SHP77 treated with DMSO at 0.1 percent for 48 hours (cell line): Measurements from ENCODE around the gene SLC49A3.

ENCODE experiments used
- DNase-seq: peaks from one replicate; lab custom pipeline; 2025; lab: John Stamatoyannopoulos, UW

Gene SLC49A3

DNA sequence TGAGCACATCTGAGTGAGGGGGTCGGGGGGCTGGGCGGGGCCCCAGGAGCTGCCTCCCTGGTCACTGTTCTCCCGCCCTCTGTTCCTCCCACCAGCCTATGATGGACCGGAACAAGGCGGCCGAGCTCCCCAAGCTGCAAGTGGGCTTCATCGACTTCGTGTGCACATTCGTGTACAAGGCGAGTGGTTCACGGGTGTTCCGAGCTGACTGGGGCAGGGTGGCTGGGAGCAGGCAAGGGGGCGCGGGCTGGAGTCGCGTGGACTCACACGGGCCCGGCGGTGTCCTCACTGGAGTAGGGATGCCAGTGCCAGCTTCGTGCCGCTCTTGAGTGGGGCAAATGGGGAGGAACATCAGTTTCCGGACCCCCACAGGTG is 22.5 kb downstream of the SLC49A3 start:
- no peak for DNase-seq

DNA sequence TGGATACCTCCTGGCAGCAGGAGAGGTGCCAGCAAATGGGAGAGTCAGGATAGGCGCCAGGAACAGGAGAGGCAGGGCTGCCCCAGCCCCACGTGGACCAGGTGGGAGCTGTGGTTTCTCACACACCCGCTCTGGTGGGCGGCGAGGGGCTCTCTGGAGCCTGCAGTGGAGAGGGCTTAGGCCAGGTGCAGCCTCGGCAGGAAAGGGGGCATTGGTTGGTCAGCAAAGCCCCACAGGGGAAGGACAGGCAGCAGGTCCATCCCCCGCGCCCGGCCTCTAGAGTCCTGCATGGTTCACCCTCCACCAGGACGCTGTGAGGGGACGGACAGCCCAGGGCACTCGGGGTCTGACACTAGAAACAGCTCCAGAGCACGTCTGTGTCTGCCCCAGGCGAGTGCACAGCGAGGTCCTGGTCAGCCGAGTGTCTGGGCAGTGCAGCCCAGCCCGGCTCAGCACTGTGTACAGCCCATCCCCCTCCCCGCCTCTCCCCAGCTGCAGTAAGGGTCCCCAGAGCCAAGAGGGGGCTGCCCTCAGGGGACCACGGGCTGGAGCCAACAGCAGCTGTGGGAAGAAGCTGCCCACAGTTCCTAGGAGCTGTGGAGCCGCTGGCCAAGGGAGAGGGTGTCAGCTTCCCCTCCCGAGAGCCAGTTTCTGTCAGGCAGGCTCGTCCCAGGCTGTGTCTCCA is 23.1 kb downstream of the SLC49A3 start:
- no peak for DNase-seq

- DNase-seq: no peak
Observed at GRCh38 chr4:665381-665750, 23.6 kb downstream of the SLC49A3 start.

DNA sequence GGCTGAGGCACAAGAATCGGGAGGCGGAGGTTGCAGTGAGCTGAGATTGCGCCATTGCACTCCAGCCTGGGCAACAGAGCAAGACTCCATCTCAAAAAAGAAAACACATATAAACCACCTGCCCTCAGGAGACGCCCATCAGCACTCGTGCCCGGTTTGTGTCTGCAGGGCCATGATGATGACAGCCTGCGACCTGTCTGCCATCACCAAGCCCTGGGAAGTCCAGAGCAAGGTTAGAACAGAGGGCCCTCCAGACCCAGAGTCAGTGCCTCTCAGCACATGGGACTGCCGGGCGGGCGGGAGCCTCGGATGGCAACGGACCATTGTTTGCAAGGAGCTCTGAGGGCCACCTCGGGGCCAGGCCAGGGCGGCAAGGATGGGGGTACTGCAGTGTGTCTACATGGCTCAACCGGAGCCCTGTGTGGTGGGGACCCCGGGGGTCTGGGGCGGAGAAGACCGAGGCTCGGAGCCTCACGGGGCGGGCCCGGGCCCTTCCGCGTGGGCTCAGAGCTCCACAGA is 24.2 kb downstream of the SLC49A3 start:
- no peak for DNase-seq

- no peak for DNase-seq
Observed at GRCh38 chr4:663438-664428, 25.2 kb downstream of the SLC49A3 start.

GRCh38 chr4:663046-663437 is 25.9 kb downstream of the SLC49A3 start:
- DNase-seq: no peak

GRCh38 chr4:661881-662761 is 26.8 kb downstream of the SLC49A3 start:
- DNase-seq: no peak

DNA sequence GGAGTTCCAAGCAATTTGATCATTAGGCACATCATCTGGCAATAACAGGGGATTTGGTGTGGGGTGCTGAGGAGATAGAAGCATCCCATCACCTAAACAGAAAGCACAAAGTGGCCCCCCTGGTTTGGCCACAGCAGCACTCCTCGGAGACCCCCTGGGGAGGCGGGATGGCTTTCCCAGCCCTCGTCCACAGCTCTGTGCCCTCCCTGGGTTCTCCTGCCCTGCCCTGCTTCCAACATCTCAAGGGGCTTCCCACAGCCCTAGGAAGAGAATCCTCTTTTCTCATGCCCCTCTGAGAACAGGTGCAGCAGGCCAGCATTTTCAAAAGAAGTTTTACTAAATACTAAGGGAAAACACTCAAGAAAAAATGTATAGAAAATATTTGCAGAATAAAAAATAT is 27.7 kb downstream of the SLC49A3 start:
- DNase-seq: no peak

DNA sequence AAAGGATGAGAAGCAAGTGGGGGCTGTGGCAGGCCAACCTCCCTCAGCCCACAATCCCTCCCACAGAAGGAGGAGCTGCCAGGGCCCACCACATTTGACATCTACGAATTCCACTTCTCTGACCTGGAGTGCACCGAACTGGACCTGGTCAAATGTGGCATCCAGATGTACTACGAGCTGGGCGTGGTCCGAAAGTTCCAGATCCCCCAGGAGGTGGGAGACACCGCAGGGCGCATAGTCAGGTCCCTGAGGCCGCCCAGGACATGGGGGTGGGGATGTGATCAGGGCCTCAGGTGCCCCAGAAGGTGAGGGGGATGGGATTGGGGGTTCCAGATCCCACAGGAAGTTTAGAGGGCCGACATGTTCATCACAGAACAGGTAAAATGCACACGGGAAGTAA is 28.6 kb downstream of the SLC49A3 start:
- DNase-seq: no peak

DNA sequence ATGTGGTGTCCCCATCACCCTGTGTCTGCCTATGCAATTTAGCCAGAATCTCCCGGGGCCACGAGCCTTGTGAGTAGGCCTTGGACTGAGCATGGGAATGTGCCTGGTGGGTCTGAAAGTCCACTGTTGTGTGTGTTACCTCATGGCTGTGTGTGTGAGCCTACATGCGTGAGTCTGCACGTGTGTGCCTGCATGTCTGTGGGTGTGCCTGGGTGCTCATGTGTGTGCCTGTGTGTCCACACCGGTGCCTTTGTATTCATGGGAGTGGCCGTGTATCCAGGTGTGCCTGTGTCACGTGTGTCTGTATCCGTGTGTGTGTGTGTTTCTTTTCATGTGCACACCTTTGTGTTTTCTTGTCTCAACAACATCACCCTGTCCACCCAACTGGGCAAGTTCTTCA is 29.1 kb downstream of the SLC49A3 start:
- no peak for DNase-seq

GRCh38 chr4:658681-659667 is 30.0 kb downstream of the SLC49A3 start:
- no peak for DNase-seq

GRCh38 chr4:657834-658667 is 30.9 kb downstream of the SLC49A3 start:
- DNase-seq: no peak

DNA sequence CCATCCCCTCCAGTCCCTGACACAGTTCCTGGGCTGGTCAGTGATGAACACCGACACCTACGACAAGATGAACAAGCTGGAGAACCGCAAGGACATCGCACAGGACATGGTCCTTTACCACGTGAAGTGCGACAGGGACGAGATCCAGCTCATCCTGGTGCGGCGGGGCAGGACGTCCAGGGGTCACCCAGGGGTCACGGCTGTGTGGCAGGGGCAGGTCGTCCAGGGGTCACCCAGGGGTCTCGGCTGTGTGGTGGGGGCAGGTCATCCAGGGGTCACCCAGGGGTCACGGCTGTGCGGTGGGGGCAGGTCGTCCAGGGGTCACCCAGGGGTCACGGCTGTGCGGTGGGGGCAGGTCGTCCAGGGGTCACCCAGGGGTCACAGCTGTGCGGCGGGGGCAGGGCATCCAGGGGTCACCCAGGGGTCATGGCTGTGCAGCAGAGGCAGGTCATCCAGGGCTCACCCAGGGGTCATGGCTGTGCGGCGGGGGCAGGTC is 31.6 kb downstream of the SLC49A3 start:
- no peak for DNase-seq

DNA sequence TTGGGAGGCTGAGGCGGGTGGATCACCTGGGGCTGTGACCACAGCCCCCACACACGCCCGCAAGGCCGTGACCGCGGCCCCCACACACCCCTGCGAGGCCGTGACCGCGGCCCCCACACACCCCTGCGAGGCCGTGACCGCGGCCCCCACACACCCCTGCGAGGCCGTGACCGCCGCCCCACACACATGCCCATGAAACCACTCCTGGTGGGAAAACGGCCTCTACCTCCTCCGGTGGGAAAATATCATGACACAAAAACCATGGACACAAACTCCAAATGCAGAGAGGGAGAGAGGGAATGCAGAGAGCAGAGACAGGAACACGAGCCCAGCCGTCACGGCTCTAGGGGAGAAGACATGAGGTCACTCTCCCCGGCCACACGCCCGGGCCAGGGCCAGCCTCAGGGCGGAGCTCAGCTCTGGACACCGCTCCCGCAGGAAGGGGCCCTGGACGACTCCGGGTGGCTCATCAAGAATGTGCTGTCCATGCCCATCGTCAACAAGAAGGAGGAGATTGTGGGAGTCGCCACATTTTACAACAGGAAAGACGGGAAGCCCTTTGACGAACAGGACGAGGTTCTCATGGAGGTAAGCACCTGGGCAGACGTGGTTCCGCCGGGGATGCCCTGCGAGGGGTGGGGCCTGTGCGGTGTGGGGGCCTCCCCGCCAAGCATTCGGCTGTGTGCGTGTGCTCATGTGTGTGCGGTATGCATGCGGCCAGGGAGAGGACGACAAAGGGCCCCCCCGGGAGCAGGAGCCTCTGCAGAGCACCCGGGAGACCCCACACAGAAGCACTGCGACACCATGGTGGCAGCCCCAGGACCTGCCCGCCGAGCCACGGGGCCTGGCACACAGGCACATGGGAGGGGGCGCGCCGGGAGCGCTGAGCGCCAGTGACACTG is 32.3 kb downstream of the SLC49A3 start:
- no peak for DNase-seq

DNA sequence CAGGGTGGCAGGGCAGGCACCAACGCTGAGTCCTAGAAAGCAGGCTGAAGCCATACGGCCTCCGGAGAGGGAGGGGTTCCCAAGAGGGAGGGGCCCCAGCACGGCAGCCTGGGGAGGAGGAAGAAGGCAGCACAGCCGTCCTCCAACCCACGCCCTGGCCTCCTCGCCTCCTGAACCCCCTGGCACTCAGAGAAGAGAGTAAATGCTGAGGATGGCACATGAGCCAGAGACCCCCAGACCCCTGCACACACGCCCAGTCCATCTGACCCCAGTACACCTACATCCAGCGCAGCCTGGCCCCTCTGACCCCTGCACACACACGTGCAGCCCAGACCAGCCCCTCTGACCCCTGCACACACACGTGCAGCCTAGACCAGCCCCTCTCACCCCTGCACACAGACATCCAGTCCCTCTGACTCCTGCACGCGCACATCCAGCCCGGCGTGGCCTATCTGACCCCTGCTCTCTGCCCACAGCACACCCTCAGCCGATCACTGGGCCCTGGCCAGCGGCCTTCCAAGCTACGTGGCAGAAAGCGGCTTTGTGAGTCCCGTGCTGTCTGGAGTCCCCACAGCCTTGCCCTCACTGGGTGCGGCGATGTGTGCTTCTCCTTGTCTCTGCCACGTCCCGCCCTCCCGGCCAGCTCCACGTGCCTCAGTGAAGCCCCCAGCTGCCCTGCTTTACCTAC is 33.3 kb downstream of the SLC49A3 start:
- no peak for DNase-seq

DNA sequence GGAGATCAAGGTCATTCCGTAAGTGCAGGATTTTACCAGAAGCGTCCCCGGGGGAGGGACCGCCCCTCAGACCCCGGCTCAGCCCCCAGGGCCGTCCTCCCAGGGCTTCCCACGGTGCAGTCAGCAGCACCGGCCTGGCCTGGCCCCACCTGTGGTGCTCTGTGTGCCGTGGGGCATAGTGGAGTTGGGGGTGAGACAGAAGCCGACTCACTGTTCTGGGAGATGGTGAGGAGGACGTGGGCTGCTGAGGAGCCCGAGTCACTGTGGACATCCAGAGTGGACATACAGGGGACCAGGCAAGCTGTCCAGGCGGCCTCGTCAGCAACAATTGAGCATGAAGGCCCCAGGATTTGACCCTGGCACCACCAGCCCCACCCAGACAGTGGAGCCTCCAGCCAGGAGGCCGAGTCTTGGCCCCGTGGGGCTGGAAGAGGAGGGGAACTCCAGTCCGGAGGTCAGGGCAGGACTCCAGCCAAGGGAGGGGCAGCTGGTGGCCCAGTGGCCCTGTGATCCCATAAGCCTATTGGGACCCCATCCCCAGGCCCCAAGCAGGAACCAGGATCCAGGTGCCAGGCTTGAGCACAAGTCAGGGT is 34.0 kb downstream of the SLC49A3 start:
- no peak for DNase-seq

GRCh38 chr4:654503-654845 is 34.5 kb downstream of the SLC49A3 start:
- DNase-seq: no peak
